Vagina (tissue), 2 donors: ENCODE results near the gene KCTD16. TPM values are rescaled to one million over a fixed set of nuclear protein-coding genes. Genes with fewer than 3 reads are reported as not detected.

Experiments
- DNase-seq, 2 donors: peaks; one replicate each; pipeline ENCODE4 v3.0.0-alpha.2; 2017; ENCODE audit errors: extremely low spot score in 2 of 2
- H3K27ac ChIP-seq: fragments of 200-600 bp; sonication (generic); one replicate; pipeline ENCODE4 v1.5.1; 2019
- H3K27me3 ChIP-seq: fragments of 200-600 bp; sonication (generic); one replicate; pipeline ENCODE4 v1.5.1; 2019
- H3K36me3 ChIP-seq, 2 donors: fragments of 200-600 bp; sonication (generic); one replicate each; pipeline ENCODE4 v1.5.1; 2017 to 2019
- H3K4me1 ChIP-seq: fragments of 200-600 bp; sonication (generic); one replicate; pipeline ENCODE4 v1.5.1; 2019
- H3K4me3 ChIP-seq, 2 donors: fragments of 200-600 bp; sonication (generic); 1 replicate in 1 of 2; 2 replicates in 1 of 2; pipeline ENCODE4 v1.5.1; 2016 to 2019
- H3K9me3 ChIP-seq: fragments of 200-600 bp; sonication (generic); one replicate; pipeline ENCODE4 v1.5.1; 2019
- POLR2A ChIP-seq, 2 donors: fragments of 450-650 bp; IDR thresholded peaks; one replicate each; pipeline ENCODE4 v1.6.1; 2017; ENCODE audit warnings: antibody characterized with exemption in 2 of 2, mild to moderate bottlenecking in 2 of 2, moderate library complexity in 2 of 2
- POLR2AphosphoS5 ChIP-seq, 2 donors: sonication (generic); formaldehyde crosslinking; IDR thresholded peaks; one replicate each; pipeline ENCODE4 v1.9.0; 2017; ENCODE audit warnings: antibody characterized with exemption in 2 of 2, mild to moderate bottlenecking in 2 of 2, low read depth in 1 of 2; ENCODE audit not compliant: insufficient read depth in 1 of 2
- intact Hi-C: fragments of 100-400 bp; cut with DNase I; formaldehyde crosslinking; loops from one replicate; pipeline ENCODE4 v1.15.1; 2023
- total RNA-seq: library from RNA; depleted of rRNA; stranded (reverse); fragments of >200 nt; gene quantifications from one replicate; pipeline ENCODE4 v1.2.3, GENCODE V29; 2016
- TF ChIP-seq, protein P1 (sequence below), 3 experiments: fragments of 450-650 bp in 2 of 3; fragments of 200-600 bp in 1 of 3; sonication (generic) in 1 of 3; IDR thresholded peaks; one replicate each; pipeline ENCODE4 v1.5.1; 2017 to 2019; ENCODE audit warnings: antibody characterized with exemption in 3 of 3, mild to moderate bottlenecking in 2 of 3, moderate library complexity in 2 of 3

Gene KCTD16
- total RNA-seq, 1 donor from 2014 or later = 0.25 TPM

DNA sequence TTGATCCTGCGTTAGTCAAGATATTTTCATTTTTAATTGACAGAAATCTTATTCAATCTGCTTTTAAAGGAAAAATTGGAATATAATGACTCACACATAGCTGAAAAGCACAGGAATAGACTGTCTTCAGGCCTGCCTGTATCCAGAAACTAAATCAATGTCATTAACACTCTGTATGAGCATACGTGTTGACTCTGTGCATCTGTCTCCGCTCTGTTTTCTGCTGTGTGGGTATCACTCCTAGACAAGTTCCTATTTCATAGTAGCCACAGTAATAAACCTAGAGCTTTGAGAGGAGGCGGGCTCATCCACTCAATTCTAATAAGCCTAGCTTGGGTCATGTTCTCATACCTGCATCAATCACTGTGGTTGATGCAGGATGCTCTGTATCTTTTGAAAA, 267.6 kb downstream of the KCTD16 start:
- Histone ChIP-seq H3K4me3 (no peak overlapping the region), H3K4me1 (no peaks in the 10 kb centered on the region), H3K9me3 (no peaks in the 10 kb centered on the region), H3K27ac (no peak overlapping the region), H3K36me3 (no peaks in the 10 kb centered on the region), H3K27me3 (no peaks in the 10 kb centered on the region)
- intact Hi-C loops = no loop called here
- TF ChIP-seq, protein P1, sequence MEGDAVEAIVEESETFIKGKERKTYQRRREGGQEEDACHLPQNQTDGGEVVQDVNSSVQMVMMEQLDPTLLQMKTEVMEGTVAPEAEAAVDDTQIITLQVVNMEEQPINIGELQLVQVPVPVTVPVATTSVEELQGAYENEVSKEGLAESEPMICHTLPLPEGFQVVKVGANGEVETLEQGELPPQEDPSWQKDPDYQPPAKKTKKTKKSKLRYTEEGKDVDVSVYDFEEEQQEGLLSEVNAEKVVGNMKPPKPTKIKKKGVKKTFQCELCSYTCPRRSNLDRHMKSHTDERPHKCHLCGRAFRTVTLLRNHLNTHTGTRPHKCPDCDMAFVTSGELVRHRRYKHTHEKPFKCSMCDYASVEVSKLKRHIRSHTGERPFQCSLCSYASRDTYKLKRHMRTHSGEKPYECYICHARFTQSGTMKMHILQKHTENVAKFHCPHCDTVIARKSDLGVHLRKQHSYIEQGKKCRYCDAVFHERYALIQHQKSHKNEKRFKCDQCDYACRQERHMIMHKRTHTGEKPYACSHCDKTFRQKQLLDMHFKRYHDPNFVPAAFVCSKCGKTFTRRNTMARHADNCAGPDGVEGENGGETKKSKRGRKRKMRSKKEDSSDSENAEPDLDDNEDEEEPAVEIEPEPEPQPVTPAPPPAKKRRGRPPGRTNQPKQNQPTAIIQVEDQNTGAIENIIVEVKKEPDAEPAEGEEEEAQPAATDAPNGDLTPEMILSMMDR (IDR thresholded peaks at IDR 0.05) = no peak
- TF ChIP-seq POLR2A (IDR thresholded peaks at IDR 0.05) (no peak), POLR2AphosphoS5 (IDR thresholded peaks at IDR 0.05; ENCODE audit: insufficient read depth in 1 of 2, low read depth in 1 of 2) (no peak)
- DNase-seq = no peak

DNA sequence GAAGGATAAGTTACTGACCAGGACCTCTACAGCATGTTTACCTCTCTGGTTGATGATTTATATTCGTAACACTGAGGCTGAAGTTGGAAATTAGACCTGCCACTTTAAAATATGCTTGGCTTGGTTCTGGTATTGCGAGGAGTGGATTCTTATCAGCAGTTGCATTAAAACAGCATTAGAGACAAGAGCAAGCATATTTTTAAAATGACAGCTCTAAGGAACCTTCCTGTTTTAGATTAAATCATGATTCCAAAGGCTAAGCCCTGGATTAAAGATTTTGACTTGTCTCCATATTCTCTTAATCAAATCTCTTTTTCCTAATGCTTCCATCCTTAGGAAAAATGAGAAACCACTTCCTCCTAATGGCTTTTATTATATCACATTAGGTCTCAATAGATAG, 277.8 kb downstream of the KCTD16 start:
- TF ChIP-seq POLR2A (IDR thresholded peaks at IDR 0.05) (no peak), POLR2AphosphoS5 (IDR thresholded peaks at IDR 0.05; ENCODE audit: insufficient read depth in 1 of 2, low read depth in 1 of 2) (no peak)
- TF ChIP-seq, protein P1 (IDR thresholded peaks at IDR 0.05) = no peak
- Histone ChIP-seq H3K9me3 (no peaks in the 10 kb centered on the region), H3K36me3 (no peaks in the 10 kb centered on the region), H3K4me1 (no peaks in the 10 kb centered on the region), H3K27me3 (no peaks in the 10 kb centered on the region), H3K4me3 (no peak overlapping the region), H3K27ac (no peak overlapping the region)
- DNase-seq = no peak
- intact Hi-C loops = no loop called here

GRCh38 chr5:144451187-144451973, 280.7 kb downstream of the KCTD16 start:
- Histone ChIP-seq H3K4me3 (no peak overlapping the region), H3K9me3 (no peaks in the 10 kb centered on the region), H3K27me3 (no peaks in the 10 kb centered on the region), H3K27ac (no peak overlapping the region), H3K4me1 (no peaks in the 10 kb centered on the region), H3K36me3 (no peaks in the 10 kb centered on the region)
- TF ChIP-seq, protein P1 (IDR thresholded peaks at IDR 0.05) = no peak
- TF ChIP-seq POLR2AphosphoS5 (IDR thresholded peaks at IDR 0.05; ENCODE audit: insufficient read depth in 1 of 2, low read depth in 1 of 2) (no peak), POLR2A (IDR thresholded peaks at IDR 0.05) (no peak)
- no peak for DNase-seq
- intact Hi-C loops = no loop called here

- TF ChIP-seq POLR2A (IDR thresholded peaks at IDR 0.05) (no peak), POLR2AphosphoS5 (IDR thresholded peaks at IDR 0.05; ENCODE audit: insufficient read depth in 1 of 2, low read depth in 1 of 2) (no peak)
- TF ChIP-seq, protein P1 (IDR thresholded peaks at IDR 0.05) = no peak
- intact Hi-C loops = no loop called here
- no peak overlapping the region for H3K4me3 ChIP-seq
Measured at GRCh38 chr5:144453753-144454152, 283.1 kb downstream of the KCTD16 start.

DNA sequence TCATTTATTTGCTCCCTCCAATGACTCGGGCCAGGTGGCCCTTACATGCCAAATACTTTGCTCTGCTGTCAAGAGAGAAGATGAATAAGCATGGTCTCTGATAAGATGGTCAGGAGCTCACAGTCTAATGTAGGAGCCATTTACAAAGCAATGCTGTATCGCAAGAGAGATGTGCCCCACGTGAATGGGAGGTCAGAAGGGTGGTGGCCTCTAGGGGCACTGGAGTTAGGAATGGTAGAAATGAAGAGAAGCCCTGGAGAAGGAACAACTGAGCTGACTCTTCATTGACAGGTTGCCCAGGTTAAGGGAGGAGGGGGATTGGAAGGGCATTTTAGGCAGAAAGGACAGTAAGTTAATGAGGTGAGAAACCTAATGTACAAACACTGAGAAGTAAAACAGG, 286.5 kb downstream of the KCTD16 start:
- no peak overlapping the region for H3K27ac ChIP-seq
- TF ChIP-seq, protein P1 (IDR thresholded peaks at IDR 0.05) = no peak
- TF ChIP-seq POLR2AphosphoS5 (IDR thresholded peaks at IDR 0.05; ENCODE audit: insufficient read depth in 1 of 2, low read depth in 1 of 2) (no peak), POLR2A (IDR thresholded peaks at IDR 0.05) (no peak)
- no peaks in the 10 kb centered on the region for H3K4me1 ChIP-seq
- no peaks in the 10 kb centered on the region for H3K27me3 ChIP-seq
- H3K36me3 ChIP-seq = no peaks in the 10 kb centered on the region
- intact Hi-C loops = no loop called here
- H3K9me3 ChIP-seq = no peaks in the 10 kb centered on the region
- H3K4me3 ChIP-seq = no peak overlapping the region
- no peak for DNase-seq

More at GRCh38 chr5:144453753-144454152, 283.1 kb downstream of the KCTD16 start:
- H3K9me3 ChIP-seq = no peaks in the 10 kb centered on the region
- H3K4me1 ChIP-seq = no peaks in the 10 kb centered on the region
- DNase-seq = no peak
- H3K36me3 ChIP-seq = no peaks in the 10 kb centered on the region
- no peak overlapping the region for H3K27ac ChIP-seq
- H3K27me3 ChIP-seq = no peaks in the 10 kb centered on the region
